Embryonic facial prominence (tissue), 1 donor: ENCODE measurements around the gene LRPAP1.
"Not testable (repeated sequence)": the region's sequence is repeated elsewhere in the genome, so short reads cannot be mapped to it uniquely, and the experiment has no call there.

Experiments used
- DNase-seq: peaks from one replicate; pipeline ENCODE4 v3.0.0-alpha.2; 2016; ENCODE audit errors: extremely low spot score

The LRPAP1 gene

DNA sequence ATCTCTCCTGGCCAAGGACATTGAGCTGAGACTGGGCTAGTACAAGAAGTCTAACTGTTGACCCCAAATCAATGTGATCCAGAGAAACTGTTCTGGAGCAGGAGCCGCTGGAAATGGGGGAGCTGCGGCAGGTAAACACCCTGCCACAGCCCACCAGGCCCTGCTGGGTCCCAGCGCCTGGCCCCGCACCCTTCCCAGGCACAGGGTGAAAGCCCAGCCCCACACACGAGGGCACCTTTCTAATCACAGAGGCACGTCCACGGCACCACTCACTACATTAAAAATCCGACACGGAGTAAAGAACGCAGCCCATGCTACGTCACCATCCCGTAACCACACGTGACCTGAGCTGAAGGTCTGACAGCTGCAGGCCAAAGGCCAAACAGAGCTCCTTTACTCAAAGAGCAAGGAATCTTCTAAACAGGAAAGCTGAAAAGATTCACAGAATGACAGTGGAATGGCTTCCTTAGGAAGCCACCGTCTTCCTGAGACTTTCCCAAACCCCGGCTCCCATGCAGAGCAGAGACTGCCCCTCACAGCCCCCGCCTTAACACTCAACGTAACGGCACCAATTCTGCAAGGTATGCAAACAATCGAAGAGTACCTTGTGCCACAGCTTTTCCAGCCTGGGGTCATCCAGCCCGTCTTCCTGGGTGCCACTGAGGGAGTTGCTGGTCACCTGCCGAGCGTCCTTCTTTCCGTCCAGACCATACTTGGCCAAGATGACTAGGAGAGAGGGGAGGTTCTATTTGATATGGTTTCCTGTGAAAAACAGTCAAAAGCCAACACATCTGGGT, 12.6 kb downstream of the LRPAP1 start:
- DNase-seq, result no peak

DNA sequence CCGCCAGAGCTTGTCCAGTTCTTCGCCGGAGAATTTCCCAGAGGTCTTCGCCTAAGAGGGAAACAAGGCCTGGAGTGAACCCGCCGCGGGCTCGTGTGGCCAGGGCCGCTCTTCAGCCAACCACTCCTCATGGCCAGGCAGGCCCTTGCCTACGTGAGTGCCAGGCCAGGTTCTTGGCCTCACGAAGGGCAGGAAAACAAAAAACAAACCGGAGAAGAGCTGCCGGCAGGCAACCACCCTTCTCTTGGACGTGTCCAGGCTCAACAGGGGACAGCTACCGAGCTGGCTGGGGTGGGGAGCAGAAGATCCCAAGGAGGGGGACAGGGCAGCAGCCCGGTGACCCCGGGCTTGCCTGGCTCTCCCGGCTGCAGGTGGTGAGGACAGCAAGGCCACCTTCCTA, 13.3 kb downstream of the LRPAP1 start:
- DNase-seq, result no peak

- DNase-seq, result no peak
These were observed 13.7 kb downstream of the LRPAP1 start for GRCh38 chr4:3518511-3518880.

DNA sequence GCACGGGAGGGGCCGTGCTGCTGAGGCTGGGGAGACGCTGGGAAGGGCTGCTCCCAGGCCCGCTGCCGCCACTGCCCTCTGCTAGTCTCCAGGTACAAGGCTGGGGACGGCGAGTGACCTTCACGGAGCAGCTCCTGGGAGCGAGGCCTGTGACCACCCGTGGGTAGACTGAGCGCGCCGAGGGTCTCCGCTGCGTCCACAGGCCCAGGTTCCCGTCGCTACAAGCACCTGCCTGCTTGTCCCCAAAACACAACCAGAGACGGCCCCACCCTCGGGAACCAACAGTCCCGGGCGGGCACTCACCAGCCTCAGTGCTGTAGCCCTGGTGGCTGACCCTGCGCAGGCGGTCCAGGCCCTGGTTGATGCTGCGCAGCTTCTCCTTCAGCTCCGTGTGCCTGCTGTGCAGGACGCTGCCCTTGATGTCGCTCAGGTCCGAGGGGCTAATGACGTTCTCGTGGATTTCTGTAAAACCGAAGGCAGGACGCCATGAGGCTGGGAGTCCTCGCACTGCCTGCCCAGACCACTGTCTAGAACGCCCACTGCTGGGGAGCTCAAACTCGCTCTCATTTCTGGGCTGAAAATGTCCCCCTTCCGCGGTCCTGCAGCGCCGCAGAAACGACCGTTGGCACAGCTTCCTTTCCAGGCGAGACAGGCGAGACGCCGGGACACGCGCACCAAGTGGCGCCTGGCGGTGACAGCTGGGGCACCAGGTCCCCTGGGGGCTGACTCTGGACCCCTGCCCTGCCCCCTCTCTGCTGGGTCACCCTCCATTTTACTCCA, 14.3 kb downstream of the LRPAP1 start:
- DNase-seq, result no peak

- DNase-seq, result no peak
These were observed 15.1 kb downstream of the LRPAP1 start for GRCh38 chr4:3516836-3517730.

DNA sequence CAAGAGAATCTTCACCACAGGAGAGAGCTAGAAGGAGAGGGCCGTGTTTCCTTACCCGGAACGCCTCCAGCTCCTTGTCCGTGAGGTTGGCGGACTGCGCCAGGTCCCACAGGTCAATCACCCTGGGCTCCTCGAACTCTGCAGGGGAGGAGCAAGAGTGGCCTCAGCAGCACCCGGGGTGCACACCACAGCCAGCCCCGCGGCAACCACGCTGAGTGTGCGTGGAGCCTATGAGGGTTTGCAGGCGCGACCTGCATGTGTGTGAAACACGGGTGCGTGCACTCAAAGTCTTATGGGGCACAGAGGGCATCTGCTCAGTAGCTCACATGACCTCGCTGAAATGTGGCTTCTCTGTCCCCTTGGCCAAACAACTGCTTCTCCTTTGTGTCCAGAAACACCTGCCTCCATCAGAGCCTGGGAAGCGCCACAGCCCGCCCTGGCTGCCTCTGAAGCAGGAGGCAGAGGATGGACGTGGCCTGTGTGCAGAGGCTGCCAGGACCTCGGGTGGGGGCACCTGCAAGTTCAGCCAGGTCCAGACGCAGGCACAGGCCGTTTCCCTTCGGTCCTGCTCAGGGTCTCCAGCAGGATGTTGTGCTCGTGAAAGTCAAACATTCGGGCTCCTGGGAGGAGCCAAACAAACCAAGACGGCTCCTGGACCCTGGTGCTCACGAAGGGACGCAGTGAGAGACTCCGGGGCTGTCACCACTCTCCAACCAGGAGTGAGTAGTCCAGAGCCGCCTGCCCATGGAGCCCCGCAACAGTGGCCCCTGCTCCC, 16.0 kb downstream of the LRPAP1 start:
- DNase-seq, result no peak

DNA sequence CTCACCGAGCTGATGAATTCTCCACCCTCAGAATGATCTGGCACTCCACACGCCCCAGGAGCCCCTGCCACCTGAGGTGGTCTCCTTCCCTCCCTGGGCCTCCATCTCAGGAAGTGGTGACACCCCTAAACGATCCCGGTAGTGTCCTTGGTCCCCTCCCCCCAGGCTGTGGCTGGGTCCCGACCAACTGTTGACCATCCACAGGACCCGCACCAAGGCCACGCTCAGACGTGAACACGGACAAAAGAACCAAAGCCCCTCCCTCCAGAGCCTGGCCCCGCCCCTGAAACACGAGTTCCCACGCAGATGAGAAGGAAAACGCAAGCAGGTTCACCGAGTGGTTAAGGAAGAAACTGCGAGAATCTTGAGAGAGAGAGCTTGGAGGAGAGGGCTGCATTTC, 16.6 kb downstream of the LRPAP1 start:
- DNase-seq, result no peak

GRCh38 chr4:3514806-3515501, 17.3 kb downstream of the LRPAP1 start:
- DNase-seq, result no peak

DNA sequence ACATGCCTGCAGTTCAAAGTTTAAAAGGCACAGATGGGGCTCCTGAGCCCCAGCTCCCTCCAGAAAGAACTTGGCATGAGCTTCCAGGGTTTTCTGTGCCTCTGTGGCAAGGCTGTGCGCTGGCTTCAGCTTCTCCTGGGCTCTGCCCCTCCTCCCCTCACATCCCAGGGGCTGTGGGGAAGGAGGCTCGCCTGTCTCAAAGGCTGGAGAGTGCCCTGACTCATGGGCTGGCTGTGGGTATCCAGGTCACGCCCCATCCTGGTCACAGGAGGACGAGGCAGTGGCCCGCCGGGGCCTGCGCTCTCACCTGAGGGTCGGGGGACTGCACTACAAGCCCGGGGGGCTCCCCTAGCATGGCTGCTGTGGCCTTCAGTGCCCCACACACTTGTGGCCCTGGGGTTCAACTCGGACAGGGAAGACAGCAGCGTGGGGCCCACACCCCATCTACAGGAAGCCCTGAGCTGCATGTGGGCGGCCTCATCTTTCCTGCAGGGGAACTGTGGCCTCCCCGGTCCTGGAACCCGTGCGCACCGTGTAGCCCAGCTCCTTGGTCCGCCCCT, 17.9 kb downstream of the LRPAP1 start:
- DNase-seq, result no peak

DNA sequence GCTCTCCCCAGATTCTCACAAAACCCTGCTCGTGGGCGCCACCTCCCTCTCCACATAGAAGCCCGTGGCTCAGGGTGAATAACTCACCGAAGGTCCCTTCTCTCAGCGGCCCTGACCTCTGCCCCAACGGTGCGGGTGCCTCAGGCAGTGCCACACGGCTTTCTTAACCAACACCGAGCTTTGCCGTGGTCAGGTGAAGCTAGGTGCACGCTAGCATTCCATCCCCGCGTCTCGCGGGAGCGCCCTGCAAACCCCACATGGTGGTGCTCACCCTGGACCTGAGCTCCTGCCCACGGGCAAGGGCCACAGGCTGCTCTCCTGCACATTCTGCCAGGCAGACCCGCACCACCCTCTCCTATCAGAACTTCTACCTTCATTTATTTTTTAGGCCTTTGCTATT, 18.4 kb downstream of the LRPAP1 start:
- no peak for DNase-seq

GRCh38 chr4:3512719-3513118, 19.5 kb downstream of the LRPAP1 start:
- no peak for DNase-seq

GRCh38 chr4:3512279-3512678, 19.9 kb downstream of the LRPAP1 start:
- DNase-seq, result no peak

DNA sequence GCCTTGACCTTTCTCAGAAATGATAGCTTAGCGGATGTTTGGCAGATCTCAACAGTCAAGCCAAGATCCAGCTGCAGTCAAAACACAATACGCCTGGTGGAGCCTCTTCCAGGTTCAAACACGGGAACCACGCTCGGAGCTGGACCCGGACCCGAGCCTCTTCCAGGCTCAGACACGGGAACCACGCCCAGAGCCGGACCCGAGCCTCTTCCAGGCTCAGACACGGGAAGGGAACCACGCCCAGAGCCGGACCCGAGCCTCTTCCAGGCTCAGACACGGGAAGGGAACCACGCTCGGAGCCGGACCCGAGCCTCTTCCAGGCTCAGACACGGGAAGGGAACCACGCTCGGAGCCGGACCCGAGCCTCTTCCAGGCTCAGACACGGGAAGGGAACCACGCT, 20.6 kb downstream of the LRPAP1 start:
- DNase-seq, result not testable (repeated sequence)

DNA sequence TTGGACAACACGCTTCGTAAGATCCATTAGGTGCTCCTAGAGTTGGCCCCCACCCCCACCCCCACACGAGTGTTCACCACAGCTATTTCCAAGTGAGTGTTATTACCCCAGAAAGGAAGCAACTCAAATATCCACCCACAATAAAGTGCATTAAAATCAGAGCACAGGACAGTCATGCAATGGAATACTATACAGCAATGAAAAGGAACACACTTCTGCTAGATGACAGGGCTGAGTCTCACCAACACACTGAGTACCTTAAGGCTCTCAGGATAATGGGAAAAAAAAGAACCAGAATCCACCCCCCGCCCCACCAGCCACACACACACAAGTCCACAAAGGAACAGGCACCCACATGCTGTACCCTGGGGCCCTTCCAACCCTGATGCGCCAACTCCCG, 21.0 kb downstream of the LRPAP1 start:
- DNase-seq, result no peak

DNA sequence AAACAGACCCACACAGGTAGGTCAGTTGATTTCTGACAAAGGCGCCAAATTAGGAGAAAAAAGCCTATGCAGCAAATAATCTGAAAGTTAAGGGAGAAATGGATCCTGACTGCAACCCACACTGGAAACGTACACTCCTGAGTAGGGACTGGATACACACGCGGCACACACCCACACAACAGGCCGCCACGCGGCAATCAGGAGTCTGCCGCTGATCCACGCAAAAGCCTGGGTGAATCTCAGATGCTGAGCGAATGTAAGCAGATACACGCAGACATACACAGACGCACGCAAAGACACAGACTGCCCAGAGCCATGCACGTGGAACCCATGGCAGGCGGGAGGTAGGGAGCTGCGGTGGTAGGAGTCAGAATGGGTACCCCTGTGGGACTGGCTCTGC, 21.7 kb downstream of the LRPAP1 start:
- no peak for DNase-seq

GRCh38 chr4:3508542-3508941, 23.7 kb downstream of the LRPAP1 start:
- DNase-seq, result no peak

GRCh38 chr4:3505231-3505630, 27.0 kb downstream of the LRPAP1 start:
- DNase-seq, result no peak

GRCh38 chr4:3502941-3503936, 29.0 kb downstream of the LRPAP1 start:
- no peak for DNase-seq

DNA sequence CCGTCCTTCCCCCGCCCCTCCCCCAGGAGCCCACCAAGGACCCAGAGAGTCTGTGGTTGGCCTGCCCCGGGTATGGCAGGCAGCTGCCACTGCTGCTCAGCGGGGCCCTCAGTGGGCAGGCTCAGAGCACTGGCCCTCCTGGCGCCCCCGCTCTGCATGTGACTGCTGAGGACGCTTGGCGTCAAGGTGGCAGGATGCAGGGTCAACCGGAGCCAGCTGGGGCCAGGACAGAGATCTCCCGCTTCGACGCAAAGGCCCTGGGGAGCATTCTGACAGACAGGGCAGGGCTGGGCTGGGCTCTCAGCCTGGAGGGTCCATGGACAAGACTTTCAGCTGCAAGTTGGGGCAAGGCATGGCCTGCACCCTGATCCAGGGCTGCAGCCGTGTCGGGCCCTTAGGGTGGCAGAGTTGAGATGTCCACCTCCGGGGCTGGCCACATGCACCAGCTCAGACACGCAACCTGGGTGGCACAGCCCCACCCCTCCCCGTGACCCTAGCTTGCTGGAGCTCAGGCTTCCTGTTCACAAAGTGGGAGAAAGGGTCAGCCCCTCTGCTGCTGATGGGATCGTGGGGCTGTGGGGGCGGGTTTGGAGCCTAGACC, 30.3 kb downstream of the LRPAP1 start:
- DNase-seq, result no peak
